ENCODE data around the gene HSD17B3. TPM values are rescaled to one million over a fixed set of nuclear protein-coding genes. Genes with fewer than 3 reads are reported as not detected.

The HSD17B3 gene
- total and polyA plus RNA-seq, 2 experiments from 2014 or later, result not detected

DNA sequence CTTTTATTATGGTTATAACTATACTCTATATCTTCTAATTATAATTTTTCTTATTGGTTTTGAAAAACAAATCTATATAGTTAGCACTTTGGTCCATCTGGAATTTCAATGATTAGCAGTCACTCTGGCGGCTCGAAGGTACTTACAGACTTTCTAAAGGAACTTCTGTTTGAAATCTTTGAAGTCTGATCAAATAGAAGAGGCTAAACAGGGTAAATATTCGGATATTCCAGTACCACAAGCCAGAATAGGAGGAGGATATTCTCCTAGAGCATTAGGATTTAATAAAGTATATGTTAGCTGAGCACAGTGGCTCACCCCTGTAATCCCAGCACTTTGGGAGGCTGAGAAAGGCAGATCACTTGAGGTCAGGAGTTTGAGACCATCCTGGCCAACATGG lies 38.7 kb upstream of the HSD17B3 start (continued):
- TF ChIP-seq ZNF114 (CRISPR knock-in tag; IDR thresholded peaks at IDR 0.05), result no peak
- no peak for TF ChIP-seq ZNF331 (CRISPR knock-in tag; IDR thresholded peaks at IDR 0.05; ENCODE audit: low read depth)
- no peak for TF ChIP-seq EZH2 (IDR thresholded peaks at IDR 0.05; ENCODE audit: low read depth, unreplicated experiment)
- TF ChIP-seq, protein P1, sequence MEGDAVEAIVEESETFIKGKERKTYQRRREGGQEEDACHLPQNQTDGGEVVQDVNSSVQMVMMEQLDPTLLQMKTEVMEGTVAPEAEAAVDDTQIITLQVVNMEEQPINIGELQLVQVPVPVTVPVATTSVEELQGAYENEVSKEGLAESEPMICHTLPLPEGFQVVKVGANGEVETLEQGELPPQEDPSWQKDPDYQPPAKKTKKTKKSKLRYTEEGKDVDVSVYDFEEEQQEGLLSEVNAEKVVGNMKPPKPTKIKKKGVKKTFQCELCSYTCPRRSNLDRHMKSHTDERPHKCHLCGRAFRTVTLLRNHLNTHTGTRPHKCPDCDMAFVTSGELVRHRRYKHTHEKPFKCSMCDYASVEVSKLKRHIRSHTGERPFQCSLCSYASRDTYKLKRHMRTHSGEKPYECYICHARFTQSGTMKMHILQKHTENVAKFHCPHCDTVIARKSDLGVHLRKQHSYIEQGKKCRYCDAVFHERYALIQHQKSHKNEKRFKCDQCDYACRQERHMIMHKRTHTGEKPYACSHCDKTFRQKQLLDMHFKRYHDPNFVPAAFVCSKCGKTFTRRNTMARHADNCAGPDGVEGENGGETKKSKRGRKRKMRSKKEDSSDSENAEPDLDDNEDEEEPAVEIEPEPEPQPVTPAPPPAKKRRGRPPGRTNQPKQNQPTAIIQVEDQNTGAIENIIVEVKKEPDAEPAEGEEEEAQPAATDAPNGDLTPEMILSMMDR (conservative IDR thresholded peaks at IDR 0.05; ENCODE audit: low read depth in 2 of 2), result no peak
- TF ChIP-seq, protein P2, sequence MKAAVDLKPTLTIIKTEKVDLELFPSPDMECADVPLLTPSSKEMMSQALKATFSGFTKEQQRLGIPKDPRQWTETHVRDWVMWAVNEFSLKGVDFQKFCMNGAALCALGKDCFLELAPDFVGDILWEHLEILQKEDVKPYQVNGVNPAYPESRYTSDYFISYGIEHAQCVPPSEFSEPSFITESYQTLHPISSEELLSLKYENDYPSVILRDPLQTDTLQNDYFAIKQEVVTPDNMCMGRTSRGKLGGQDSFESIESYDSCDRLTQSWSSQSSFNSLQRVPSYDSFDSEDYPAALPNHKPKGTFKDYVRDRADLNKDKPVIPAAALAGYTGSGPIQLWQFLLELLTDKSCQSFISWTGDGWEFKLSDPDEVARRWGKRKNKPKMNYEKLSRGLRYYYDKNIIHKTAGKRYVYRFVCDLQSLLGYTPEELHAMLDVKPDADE (IDR thresholded peaks at IDR 0.05), result no peak
- TF ChIP-seq EZH2phosphoT487 (IDR thresholded peaks at IDR 0.05; ENCODE audit: unreplicated experiment), result no peak

DNA sequence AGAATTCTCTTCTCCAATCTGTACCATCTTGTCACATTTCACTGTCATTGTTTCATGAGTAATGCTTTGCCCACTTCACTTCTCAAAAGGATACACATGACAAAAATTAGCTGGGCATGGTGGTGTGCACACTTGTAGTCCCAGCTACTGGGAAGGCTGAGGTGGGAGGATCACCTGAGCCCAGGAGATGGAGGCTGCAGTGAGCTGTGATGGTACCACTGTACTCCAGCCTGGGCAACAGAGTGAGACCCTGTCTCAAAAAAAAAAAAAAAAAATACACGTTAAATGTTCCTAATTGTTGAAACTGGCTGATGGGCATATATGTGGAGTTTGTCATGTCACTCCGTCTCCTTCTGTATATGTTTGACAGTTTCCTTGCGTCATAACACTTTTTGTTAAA lies 36.3 kb upstream of the HSD17B3 start:
- TF ChIP-seq, protein P3, sequence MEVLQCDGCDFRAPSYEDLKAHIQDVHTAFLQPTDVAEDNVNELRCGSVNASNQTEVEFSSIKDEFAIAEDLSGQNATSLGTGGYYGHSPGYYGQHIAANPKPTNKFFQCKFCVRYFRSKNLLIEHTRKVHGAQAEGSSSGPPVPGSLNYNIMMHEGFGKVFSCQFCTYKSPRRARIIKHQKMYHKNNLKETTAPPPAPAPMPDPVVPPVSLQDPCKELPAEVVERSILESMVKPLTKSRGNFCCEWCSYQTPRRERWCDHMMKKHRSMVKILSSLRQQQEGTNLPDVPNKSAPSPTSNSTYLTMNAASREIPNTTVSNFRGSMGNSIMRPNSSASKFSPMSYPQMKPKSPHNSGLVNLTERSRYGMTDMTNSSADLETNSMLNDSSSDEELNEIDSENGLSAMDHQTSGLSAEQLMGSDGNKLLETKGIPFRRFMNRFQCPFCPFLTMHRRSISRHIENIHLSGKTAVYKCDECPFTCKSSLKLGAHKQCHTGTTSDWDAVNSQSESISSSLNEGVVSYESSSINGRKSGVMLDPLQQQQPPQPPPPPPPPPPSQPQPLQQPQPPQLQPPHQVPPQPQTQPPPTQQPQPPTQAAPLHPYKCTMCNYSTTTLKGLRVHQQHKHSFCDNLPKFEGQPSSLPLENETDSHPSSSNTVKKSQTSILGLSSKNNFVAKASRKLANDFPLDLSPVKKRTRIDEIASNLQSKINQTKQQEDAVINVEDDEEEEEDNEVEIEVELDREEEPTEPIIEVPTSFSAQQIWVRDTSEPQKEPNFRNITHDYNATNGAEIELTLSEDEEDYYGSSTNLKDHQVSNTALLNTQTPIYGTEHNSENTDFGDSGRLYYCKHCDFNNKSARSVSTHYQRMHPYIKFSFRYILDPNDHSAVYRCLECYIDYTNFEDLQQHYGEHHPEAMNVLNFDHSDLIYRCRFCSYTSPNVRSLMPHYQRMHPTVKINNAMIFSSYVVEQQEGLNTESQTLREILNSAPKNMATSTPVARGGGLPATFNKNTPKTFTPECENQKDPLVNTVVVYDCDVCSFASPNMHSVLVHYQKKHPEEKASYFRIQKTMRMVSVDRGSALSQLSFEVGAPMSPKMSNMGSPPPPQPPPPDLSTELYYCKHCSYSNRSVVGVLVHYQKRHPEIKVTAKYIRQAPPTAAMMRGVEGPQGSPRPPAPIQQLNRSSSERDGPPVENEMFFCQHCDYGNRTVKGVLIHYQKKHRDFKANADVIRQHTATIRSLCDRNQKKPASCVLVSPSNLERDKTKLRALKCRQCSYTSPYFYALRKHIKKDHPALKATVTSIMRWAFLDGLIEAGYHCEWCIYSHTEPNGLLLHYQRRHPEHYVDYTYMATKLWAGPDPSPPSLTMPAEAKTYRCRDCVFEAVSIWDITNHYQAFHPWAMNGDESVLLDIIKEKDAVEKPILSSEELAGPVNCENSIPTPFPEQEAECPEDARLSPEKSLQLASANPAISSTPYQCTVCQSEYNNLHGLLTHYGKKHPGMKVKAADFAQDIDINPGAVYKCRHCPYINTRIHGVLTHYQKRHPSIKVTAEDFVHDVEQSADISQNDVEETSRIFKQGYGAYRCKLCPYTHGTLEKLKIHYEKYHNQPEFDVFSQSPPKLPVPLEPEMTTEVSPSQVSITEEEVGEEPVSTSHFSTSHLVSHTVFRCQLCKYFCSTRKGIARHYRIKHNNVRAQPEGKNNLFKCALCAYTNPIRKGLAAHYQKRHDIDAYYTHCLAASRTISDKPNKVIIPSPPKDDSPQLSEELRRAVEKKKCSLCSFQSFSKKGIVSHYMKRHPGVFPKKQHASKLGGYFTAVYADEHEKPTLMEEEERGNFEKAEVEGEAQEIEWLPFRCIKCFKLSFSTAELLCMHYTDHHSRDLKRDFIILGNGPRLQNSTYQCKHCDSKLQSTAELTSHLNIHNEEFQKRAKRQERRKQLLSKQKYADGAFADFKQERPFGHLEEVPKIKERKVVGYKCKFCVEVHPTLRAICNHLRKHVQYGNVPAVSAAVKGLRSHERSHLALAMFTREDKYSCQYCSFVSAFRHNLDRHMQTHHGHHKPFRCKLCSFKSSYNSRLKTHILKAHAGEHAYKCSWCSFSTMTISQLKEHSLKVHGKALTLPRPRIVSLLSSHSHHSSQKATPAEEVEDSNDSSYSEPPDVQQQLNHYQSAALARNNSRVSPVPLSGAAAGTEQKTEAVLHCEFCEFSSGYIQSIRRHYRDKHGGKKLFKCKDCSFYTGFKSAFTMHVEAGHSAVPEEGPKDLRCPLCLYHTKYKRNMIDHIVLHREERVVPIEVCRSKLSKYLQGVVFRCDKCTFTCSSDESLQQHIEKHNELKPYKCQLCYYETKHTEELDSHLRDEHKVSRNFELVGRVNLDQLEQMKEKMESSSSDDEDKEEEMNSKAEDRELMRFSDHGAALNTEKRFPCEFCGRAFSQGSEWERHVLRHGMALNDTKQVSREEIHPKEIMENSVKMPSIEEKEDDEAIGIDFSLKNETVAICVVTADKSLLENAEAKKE (CRISPR knock-in tag; IDR thresholded peaks at IDR 0.05), result no peak
- TF ChIP-seq ZNF331 (CRISPR knock-in tag; IDR thresholded peaks at IDR 0.05; ENCODE audit: low read depth), result no peak
- TF ChIP-seq, protein P1 (conservative IDR thresholded peaks at IDR 0.05; ENCODE audit: low read depth in 2 of 2), result no peak
- TF ChIP-seq POLR2AphosphoS5 (IDR thresholded peaks at IDR 0.05; ENCODE audit: low read depth), result no peak
- TF ChIP-seq STAT1 (IDR thresholded peaks at IDR 0.05; ENCODE audit: unreplicated experiment), result no peak
- TF ChIP-seq ZNF114 (CRISPR knock-in tag; IDR thresholded peaks at IDR 0.05), result no peak
- TF ChIP-seq JUNB (IDR thresholded peaks at IDR 0.05; ENCODE audit: unreplicated experiment), result no peak

More for the DNA sequence above, 36.3 kb upstream of the HSD17B3 start:
- H3K9me3 Mint-ChIP-seq, result no peaks in the 10 kb centered on the region
- Histone ChIP-seq H3K79me2 (replicated peaks; ENCODE audit: insufficient read depth) (no peaks in the 10 kb centered on the region), H3K9me2 (ENCODE audit: insufficient read depth) (no peaks in the 10 kb centered on the region), H3K27me3 (ENCODE audit: insufficient read depth) (no peaks in the 10 kb centered on the region), H3K36me3 (ENCODE audit: insufficient read depth) (no peaks in the 10 kb centered on the region), H4K20me1 (replicated peaks; ENCODE audit: insufficient read depth) (no peaks in the 10 kb centered on the region), H3K27ac (ENCODE audit: low read depth) (no peak overlapping the region), H3F3A (replicated peaks; ENCODE audit: low read depth) (no peaks in the 10 kb centered on the region), H3K4me1 (ENCODE audit: insufficient read depth) (peaks cover 16% of the 10 kb centered on the region), H3K4me3 (no peak overlapping the region), H3K4me2 (no peak overlapping the region), H2AFZ (no peak overlapping the region)
- DNase-seq (ENCODE audit: low spot score), result no peak
- no peak overlapping the region for H3K4me3 Mint-ChIP-seq
- H3K4me1 Mint-ChIP-seq, result peaks cover 16% of the 10 kb centered on the region
- no peak overlapping the region for H3K27ac Mint-ChIP-seq
- ATAC-seq, result no peak
- peaks cover 6% of the 10 kb centered on the region; the same call in 2 of the 3 replicates for H3K36me3 Mint-ChIP-seq (ENCODE audit: low read depth)
- H3K27me3 Mint-ChIP-seq (ENCODE audit: insufficient read depth, low read depth, poor library complexity), result no peaks in the 10 kb centered on the region

Data from GM23338 (cell line).